OCI-LY3 (cell line): ENCODE data around the gene EPHA1.

ENCODE experiments used
- H2AFZ ChIP-seq: fragments of 200-600, 300-600 bp; shearing (Covaris generic); 2 replicates; pipeline ENCODE4 v1.6.0; 2014; ENCODE audit warnings: antibody characterized with exemption, low read depth, low read length
- H3K27ac ChIP-seq: fragments of 200-600, 300-600 bp; sonication (generic); 2 replicates; pipeline ENCODE4 v1.5.1; 2014; ENCODE audit warnings: mild to moderate bottlenecking, low read length, moderate library complexity, mixed read lengths
- H3K27me3 ChIP-seq: fragments of 200-600, 300-600 bp; sonication (generic); 2 replicates; pipeline ENCODE4 v1.6.1; 2014; ENCODE audit warnings: low read depth, low read length, mixed read lengths
- H3K36me3 ChIP-seq: fragments of 200-600, 300-600 bp; sonication (generic); replicated peaks from 2 replicates; pipeline ENCODE3; 2014; ENCODE audit warnings: low read depth, low read length, mixed read lengths
- H3K4me1 ChIP-seq: fragments of 300-600, 200-600 bp; sonication (generic); 2 replicates; pipeline ENCODE4 v1.6.1; 2014; ENCODE audit warnings: low read length, mixed read lengths
- H3K4me2 ChIP-seq: fragments of 200-600, 300-600 bp; sonication (generic); 2 replicates; pipeline ENCODE4 v1.6.1; 2014; ENCODE audit warnings: low read length, mixed read lengths
- H3K4me3 ChIP-seq: fragments of 300-600, 200-600 bp; sonication (generic); 2 replicates; pipeline ENCODE4 v1.5.1; 2014; ENCODE audit warnings: antibody characterized with exemption, mild to moderate bottlenecking, low read length, moderate library complexity
- H3K79me2 ChIP-seq: fragments of 300-600, 200-600 bp; shearing (Covaris generic); 2 replicates; pipeline ENCODE4 v1.6.1; 2014; ENCODE audit warnings: mild to moderate bottlenecking, low read length, mixed read lengths
- H3K9ac ChIP-seq: fragments of 300-600, 200-600 bp; shearing (Covaris generic); 2 replicates; pipeline ENCODE4 v1.6.0; 2014; ENCODE audit warnings: mild to moderate bottlenecking, low read length, moderate library complexity
- H3K9me3 ChIP-seq: fragments of 200-600, 300-600 bp; shearing (Covaris generic); 2 replicates; pipeline ENCODE4 v1.6.1; 2014; ENCODE audit warnings: low read length, mixed read lengths; ENCODE audit not compliant: insufficient read depth
- H4K20me1 ChIP-seq: fragments of 200-600, 300-600 bp; sonication (generic); 2 replicates; pipeline ENCODE4 v1.6.1; 2016; ENCODE audit warnings: low read length, mixed read lengths; ENCODE audit not compliant: insufficient read depth
- EZH2phosphoT487 ChIP-seq: fragments of 200-600 bp; shearing (Covaris generic); IDR thresholded peaks from 2 replicates; pipeline ENCODE4 v1.6.1; 2018; ENCODE audit warnings: antibody characterized with exemption, mixed run types, low read depth
- TF ChIP-seq, protein P1 (sequence below): fragments of 200-600, 300-600 bp; sonication (generic); IDR thresholded peaks from 2 replicates; pipeline ENCODE4 v1.5.1; 2014; ENCODE audit warnings: antibody characterized with exemption, low read length, low read depth

The EPHA1 gene

DNA sequence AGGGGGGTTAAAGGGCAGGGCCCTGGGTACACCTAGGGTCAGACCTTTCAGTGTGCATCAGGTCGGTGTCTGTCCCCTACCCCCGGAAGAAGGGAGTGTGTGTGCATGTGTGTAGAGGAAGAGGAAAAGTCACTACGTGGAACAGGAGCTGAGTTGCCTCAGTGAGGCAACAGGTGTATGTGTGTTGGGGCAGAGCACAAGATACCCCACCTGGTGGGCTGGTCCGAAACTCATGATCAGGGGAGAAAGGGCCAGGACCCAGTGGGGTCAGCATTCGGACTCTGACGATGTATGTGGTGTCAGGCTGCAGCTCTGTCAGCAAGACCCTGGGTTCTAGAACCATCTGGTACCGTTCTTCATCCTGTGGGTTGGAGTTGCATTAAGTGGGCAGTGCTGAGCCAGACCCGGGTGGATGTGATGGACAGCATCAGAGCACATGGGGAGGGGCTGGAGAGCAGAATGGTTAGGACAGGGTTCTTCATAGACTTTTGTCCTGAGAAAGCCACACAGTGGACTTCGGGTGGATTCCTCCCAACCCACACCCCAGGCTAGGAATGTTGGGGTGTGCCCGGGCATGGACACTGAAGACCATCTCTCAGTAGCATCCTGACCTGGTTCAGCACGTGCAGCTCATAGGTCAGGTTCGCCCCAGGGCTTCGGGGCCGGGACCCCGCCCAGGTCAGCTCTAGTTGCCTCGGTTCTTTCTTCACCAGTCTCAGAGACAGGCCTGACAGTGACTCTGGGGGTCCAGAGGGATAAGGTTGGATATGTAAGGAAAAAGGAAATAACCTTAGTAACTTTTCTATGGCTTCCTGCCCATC lies 10.7 kb downstream of the EPHA1 start:
- no peak overlapping the region for H3K4me3 ChIP-seq

DNA sequence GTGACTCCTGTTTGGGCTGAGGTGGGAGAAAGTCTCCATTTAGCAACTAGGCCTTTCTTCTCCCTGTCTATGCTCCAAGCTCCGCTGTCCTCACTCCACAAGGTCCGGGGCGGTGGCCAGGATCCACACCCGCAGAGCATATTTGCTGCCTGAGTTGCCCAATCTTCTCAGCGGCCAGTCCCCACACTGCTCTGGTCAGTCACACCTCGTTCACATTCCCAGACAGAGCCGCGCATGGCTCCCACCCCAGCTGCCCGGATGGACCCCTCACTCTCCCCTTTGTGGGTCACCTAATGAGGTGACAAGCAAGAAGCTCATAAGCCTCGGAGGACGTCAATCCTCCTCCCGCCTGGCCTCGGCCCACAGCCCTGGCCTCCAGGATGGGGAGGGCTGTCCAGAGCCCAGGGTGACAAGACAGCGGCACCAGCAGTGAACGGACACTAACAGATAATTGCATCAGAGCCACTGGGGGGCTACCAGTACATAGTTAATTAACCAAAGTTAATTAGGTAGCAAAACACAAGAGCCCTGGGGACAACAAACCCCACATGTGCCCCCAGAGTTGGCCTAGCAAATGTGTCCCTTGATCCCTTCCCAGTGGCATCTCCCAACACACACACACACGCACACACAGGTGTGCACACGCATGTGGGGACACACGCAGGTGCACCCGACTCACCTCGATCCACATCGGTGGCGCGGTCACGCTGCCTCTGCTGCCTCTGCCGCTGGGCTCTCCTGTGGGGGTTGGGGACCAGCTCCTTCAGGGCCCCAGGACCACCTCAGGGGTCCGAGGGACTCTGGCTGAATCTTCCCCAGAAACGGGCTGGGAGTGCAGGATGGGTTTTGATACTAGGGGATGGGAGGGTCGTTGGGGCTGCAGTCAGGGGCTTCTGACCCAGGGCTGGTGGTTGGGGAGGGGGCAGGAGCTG lies 11.8 kb downstream of the EPHA1 start:
- TF ChIP-seq EZH2phosphoT487, result no peak
- TF ChIP-seq, protein P1, sequence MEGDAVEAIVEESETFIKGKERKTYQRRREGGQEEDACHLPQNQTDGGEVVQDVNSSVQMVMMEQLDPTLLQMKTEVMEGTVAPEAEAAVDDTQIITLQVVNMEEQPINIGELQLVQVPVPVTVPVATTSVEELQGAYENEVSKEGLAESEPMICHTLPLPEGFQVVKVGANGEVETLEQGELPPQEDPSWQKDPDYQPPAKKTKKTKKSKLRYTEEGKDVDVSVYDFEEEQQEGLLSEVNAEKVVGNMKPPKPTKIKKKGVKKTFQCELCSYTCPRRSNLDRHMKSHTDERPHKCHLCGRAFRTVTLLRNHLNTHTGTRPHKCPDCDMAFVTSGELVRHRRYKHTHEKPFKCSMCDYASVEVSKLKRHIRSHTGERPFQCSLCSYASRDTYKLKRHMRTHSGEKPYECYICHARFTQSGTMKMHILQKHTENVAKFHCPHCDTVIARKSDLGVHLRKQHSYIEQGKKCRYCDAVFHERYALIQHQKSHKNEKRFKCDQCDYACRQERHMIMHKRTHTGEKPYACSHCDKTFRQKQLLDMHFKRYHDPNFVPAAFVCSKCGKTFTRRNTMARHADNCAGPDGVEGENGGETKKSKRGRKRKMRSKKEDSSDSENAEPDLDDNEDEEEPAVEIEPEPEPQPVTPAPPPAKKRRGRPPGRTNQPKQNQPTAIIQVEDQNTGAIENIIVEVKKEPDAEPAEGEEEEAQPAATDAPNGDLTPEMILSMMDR, result no peak
- Histone ChIP-seq H3K4me3 (no peak overlapping the region), H3K9me3 (no peaks in the 10 kb centered on the region), H3K27ac (no peak overlapping the region), H3K36me3 (peaks cover 3% of the 10 kb centered on the region), H3K9ac (no peak overlapping the region), H3K4me1 (no peaks in the 10 kb centered on the region), H3K27me3 (peaks cover 18% of the 10 kb centered on the region; the same call in 1 of the 2 replicates), H4K20me1 (0 out of 2 replicates have a peak, but pooled peaks cover 2% of the 10 kb centered on the region), H2AFZ (no peak overlapping the region), H3K79me2 (no peaks in the 10 kb centered on the region), H3K4me2 (no peak overlapping the region)

More for the DNA sequence above, 10.7 kb downstream of the EPHA1 start:
- no peak overlapping the region for H3K9ac ChIP-seq
- H2AFZ ChIP-seq, result no peak overlapping the region
- H3K27me3 ChIP-seq, result peaks cover 27% of the 10 kb centered on the region
- no peak for TF ChIP-seq EZH2phosphoT487
- TF ChIP-seq, protein P1, result no peak
- H3K4me2 ChIP-seq, result no peak overlapping the region
- H4K20me1 ChIP-seq, result no peaks in the 10 kb centered on the region
- H3K79me2 ChIP-seq, result no peaks in the 10 kb centered on the region
- no peak overlapping the region for H3K27ac ChIP-seq
- no peaks in the 10 kb centered on the region for H3K36me3 ChIP-seq
- no peaks in the 10 kb centered on the region for H3K4me1 ChIP-seq
- no peaks in the 10 kb centered on the region for H3K9me3 ChIP-seq

DNA sequence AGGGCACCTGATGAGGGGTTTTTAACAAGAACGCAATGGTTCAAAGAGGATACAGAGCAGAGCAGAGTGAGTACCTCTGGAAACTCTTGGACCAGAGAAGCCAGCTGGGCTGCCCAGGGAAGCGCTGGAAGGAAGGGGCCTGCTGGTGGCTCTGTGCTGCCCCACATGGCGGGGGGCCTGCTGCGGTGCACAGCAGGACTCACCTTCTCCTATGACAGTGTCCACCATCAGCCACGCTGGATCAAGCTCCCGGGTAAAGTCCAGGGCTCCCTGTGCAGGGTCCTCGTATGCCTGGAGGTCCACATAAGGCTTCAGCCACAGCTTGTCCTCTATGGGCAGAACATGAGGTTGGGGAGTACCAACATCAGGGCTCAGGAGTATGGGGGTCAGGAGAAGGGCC lies 12.5 kb downstream of the EPHA1 start:
- TF ChIP-seq EZH2phosphoT487, result no peak
- TF ChIP-seq, protein P1, result no peak
- Histone ChIP-seq H3K36me3 (peaks cover 10% of the 10 kb centered on the region), H3K4me1 (no peaks in the 10 kb centered on the region), H3K79me2 (no peaks in the 10 kb centered on the region), H4K20me1 (0 out of 2 replicates have a peak, but pooled peaks cover 4% of the 10 kb centered on the region), H3K27ac (no peak overlapping the region), H3K9me3 (no peaks in the 10 kb centered on the region), H3K27me3 (peaks cover 11% of the 10 kb centered on the region; the same call in 1 of the 2 replicates), H2AFZ (no peak overlapping the region), H3K9ac (no peak overlapping the region), H3K4me2 (no peak overlapping the region), H3K4me3 (no peak overlapping the region)
